Measurements from ENCODE around the gene NFATC2. TPM values are rescaled to one million over a fixed set of nuclear protein-coding genes. Genes with fewer than 3 reads are reported as not detected.
"Not testable (repeated sequence)": the region's sequence is repeated elsewhere in the genome, so short reads cannot be mapped to it uniquely, and the experiment has no call there.

NFATC2 gene
- polyA plus RNA-seq, 3 donors: 1.6 to 2.3 (median 1.6) TPM

DNA sequence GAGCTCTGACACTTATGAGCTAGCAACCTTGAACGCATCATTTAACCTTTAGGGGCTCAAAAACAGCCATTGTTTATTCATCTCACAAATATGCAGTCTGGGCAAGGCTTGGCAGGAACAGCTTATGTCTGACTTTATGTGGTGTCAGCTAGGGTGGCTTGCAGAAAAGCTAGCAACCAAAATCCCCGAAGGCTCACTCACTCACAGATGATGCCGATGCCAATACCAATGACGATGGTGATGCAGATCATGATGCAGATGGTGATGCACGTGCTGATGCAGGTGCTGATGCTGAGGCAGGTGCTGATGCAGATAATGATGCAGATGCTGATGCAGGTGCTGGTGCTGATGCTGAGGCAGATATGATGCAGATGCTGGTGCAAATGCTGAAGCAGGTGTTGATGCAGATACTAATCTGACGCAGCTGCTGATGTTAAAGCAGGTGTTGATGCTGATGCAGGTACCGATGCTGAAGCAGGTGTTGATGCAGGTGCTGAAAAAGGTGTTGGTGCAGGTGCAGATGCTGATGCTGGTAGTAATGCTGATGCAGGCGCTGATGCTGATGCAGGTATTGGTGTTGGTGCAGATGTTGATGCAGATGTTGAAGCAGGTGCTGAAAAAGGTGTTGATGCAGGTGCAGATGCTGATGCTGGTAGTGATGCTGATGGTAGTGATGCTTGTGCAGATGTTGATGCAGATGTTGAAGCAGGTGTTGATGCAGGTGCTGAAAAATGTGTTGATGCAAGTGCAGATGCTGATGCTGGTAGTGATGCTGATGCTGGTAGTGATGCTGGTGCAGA is 195.6 kb downstream of the NFATC2 start:
- DNase-seq (ENCODE audit: extremely low read depth in 1 of 11, low read depth in 9 of 11, low spot score in 4 of 11): no peak

DNA sequence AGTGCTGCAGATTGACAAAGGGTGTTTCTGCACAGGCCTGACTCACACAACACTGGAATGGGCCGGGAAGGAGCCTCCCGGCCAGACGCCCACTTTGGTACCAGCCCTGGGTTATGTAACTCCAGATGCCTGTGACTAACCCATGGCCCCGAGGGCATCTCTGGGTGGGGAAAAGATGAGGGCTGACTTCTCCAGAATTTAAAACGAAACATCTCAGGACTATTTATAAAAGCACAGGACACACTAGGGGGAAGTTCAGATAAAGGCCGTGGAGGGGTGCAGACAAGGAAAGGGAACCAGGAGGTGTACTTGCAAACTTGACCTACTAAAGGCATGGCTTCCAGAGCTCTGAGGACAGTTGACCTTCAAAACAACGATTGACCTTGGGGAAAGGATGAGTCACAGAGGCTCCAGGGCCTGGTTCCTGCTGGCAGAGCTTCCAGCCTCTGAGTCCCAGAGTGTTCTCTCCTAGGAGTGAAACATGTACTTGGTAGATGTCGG is 196.9 kb downstream of the NFATC2 start:
- DNase-seq (ENCODE audit: extremely low read depth in 1 of 11, low read depth in 9 of 11, low spot score in 4 of 11): no peak

DNA sequence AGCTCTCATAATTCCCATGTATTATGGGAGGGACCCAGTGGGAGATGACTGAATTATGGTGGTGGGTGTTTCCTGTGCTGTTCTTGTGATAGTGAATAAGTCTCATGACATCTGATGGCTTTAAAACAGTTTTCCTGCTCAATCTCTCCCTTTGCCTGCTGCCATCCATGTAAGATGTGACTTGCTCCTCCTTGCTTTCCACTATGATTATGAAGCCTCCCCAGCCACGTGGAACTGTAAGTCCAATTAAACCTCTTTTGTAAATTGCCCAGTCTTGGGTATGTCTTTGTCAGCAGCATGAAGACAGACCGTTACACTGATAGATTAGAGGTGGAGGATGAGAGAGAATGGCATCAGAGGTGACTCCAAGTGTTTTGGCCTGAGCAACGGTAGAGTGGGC is 198.7 kb downstream of the NFATC2 start:
- DNase-seq (ENCODE audit: extremely low read depth in 1 of 11, low read depth in 9 of 11, low spot score in 4 of 11): not testable (repeated sequence)

DNA sequence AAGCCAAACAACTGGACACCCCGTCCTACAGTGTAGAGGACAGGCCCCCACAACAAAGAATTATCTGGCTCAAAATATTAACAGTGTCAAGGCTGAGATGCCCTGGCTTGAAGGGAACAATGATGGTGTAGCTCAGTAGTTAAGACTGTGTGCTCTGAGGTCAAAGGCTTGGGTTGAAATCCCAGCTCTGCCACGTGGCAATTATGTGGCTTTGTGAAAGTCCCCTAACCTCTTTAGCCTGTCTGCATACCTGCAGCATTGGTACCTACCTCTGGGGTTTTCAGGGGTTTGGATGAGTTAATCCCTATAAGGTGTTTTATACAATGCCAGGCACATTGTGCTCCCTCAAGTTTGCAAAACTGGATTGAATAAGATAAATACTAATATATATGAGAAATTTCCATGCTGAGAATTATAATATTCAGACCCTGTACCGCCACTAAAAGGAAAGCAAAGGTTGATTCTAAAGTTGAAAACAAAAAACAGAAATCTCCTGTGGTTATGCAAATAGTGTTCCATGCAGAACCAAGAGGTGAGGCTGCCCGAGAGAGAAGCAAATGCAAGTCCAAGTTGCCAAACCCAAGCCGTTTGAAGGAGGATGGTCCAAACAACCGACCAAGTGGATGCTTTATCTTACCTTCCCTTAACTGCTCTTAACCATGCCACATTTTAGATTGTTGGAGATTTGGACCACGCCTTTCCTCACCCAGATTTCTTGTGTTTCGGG is 199.8 kb downstream of the NFATC2 start:
- DNase-seq (ENCODE audit: extremely low read depth in 1 of 11, low read depth in 9 of 11, low spot score in 4 of 11): no peak

DNA sequence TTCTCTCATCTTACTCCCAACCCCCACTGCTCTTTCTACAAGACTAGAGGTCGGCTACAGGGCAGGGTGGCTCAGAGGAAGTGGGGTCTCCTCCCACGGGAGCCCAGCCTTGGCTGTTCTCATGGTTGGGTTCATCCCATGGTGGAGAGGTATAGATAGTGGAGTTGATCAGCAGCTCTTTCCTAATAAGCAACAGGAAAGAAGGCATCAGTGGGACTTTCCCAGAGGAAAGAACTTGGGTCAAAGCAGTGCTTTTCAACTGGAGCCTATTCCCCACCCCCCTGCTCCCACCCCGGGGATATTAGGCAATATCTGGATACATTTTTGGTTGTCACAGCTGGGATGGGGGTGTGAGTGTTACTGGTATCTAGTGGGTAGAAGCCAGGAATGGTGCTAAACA is 200.9 kb downstream of the NFATC2 start:
- no peak for DNase-seq (ENCODE audit: extremely low read depth in 1 of 11, low read depth in 9 of 11, low spot score in 4 of 11)

DNA sequence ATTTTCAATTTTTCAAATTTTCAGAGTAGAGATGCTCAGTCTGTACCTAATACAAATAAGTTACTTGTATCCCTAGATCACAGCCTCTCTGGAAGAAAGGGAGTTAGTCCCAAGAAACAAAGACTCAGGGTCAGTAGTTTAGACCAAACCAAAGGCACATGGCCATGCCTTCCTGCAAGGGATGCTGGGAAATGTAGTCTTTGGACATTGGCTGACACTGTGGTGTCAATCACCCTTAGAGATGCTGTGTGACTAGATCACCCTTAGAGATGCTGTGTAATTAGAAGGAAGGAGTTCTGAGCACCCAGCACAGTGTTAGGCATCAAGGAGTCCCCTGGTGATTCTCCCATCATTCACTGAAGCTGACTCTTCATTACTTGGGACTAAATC is 202.1 kb downstream of the NFATC2 start:
- DNase-seq (ENCODE audit: extremely low read depth in 1 of 11, low read depth in 9 of 11, low spot score in 4 of 11): no peak

DNA sequence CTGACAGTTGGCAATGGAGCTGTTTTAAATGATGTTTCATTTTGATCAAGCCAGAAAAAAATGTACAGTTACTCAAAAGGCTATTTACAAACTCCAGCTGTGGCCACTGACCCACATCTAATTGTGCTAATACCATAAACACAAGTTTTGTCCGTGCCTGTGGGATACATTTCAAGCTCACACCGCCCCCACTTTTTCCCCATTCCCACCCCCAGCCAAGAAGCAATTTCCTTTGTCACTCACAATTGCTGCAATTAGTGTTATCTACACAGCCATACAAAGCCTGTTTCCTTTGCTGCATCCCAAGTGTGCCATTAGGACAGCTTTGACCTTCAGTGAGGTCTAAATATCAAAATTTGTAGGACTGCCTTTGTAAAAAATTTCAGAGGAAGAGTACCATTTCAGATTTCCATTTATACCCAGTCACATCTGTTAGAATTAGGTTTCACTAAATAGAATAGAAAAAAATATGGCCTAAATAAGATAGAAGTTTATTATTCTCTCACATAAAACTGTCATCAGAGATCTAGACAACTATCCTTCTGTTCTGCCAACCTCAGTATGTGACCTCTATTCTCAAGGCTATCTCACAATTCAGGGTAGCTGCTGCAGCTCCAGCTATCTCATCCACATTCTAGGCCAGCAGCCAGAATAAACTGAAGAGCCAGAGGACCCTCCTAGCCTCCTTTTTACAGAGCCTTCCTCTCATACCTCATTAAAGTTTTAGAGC is 202.6 kb downstream of the NFATC2 start:
- DNase-seq (ENCODE audit: extremely low read depth in 1 of 11, low read depth in 9 of 11, low spot score in 4 of 11): no peak

DNA sequence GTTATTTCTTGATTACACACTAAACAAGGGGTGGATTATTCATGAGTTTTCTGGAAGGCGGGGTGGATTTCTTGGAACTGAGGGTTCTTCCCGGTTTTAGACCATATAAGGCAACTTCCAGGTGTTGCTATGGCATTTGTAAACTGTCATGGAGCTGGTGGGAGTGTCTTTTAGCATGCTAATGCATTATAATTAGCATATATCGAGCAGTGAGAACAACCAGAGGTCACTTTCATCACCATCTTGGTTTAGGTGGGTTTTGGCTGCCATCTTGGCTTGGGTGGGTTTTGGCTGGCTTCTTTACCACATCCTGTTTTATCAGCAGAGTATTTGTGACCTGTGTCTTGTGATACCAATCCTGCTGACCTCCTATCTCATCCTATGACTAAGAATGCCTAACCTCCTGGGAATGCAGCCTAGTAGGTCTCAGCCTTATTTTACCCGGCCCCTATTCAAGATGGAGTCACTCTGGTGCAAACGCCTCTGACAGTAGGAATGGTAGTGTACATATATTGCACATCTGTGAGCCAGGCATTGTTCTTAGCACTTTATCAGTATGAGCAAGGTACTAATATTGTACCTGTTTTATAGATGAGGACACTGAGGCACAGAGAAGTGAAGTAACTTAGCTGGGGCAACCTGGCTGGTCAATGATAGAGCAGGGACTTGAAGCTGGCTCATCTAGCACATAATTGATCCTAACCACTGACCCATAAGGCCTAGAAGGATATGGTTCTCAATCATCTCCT is 203.7 kb downstream of the NFATC2 start:
- no peak for DNase-seq (ENCODE audit: extremely low read depth in 1 of 11, low read depth in 9 of 11, low spot score in 4 of 11)

DNA sequence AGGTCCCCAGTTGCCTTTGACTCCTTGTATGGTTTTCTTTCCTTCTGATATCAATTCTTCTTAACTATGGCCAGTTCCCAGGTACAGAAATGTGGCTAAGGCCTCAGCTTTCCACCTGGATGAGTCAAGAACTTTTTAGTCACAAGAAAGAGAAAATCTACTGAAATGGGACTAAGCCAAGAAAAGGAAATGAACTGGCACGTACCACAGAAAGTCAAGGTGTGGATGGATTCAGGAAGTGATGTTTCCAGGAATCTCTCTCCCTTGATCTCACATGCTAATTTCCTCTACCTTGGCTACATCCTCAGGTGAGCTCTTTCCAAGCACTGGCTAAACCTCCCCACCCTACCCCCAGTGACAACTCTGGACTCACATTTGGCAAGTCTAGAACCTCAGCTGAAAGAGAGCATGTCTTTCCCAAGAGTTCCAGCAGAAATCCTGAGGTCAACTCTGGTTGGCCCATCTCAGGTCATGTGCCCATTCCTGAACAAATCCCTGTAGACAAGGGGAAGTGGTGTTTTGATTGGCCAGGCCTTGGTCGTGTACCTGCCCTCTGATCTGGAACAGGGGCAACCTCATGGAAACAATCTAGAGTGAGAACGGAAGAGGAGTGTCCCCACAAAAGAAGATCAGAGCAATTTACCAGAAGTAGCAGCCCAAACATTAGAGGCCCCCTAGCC is 205.3 kb downstream of the NFATC2 start:
- no peak for DNase-seq (ENCODE audit: extremely low read depth in 1 of 11, low read depth in 9 of 11, low spot score in 4 of 11)

Other genes starting within 250 kb of the NFATC2 start
- 10 to 100 TPM; 57.4 to 60.8 (median 58.5) TPM for gene ATP9A, start 225.7 kb upstream of the NFATC2 start, polyA plus RNA-seq (ENCODE audit: insufficient read length in 3 of 3)